Putamen (tissue), 1 donor: ENCODE measurements around the gene PID1.

Source experiments
- DNase-seq: peaks from one replicate; pipeline ENCODE4 v3.0.0-alpha.2; 2016; ENCODE audit warnings: low spot score

The PID1 gene

DNA sequence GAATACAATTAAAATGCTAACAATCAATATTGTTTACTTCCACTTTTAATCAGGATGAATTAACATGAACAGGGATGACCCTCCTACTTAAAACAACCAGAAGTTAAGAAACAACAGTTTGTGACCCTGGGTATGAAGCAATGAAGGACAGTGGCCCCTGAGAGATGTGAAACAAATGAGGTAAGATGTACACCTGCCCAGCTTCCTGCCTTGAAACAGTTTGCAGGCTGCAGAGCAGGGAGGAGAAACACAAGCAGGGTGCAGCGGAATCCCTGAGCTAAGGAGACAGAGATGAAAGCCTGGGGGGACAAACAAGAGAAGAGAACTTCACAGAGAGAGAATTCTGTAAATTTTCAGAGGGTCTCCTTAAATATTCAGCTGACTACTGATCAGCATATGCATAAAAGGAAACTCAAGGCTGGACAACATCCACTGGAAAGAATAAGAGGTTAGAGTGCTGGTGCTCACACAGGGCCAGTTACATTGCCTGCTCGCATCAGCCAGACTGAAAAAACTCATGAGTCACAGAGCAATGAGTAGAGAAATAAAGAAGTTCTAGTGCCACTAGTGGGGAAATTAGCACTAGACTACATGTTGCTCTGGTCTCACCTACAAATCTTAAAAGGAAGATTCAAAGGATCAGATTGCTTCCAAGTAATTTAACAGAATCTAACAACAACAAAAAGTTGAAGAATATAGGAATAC, 106.4 kb downstream of the PID1 start:
- DNase-seq = no peak

DNA sequence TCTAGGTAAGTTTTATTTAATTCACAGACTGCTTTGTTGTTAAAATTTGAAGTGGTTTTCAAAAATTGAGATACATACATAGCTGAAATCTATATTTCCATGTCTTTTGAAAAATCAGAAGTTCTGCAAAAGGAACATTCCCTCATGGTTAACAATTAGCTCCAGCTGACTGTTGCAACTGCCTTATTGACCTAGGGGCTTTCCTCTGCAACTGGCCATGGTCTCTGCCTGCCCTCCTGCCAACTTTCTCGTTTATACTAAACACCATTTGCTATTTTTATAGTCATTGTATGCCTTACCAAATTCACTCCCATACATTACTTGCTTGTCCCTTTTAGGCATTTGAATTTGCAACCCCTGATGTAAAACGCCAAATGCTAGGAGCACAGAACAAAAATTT, 107.2 kb downstream of the PID1 start:
- no peak for DNase-seq

DNA sequence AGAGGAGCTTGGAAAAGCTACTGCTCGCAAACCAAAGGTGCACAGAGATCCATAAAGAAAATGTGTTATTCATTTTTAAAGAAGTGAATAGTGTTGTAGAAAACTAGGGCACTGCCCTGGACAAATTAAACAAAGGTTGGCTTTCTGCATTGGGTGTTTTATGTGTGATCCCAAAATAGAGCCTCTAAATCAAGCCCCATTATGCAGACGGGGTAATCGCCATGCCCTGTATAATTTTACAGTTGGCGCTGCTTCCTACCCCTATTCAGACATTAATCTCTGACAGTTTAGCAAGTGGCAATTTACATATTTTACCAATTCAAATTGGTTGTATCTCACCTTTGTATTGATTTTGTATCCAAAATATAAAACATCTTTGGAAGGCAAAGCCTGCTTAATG, 109.1 kb downstream of the PID1 start:
- no peak for DNase-seq

DNA sequence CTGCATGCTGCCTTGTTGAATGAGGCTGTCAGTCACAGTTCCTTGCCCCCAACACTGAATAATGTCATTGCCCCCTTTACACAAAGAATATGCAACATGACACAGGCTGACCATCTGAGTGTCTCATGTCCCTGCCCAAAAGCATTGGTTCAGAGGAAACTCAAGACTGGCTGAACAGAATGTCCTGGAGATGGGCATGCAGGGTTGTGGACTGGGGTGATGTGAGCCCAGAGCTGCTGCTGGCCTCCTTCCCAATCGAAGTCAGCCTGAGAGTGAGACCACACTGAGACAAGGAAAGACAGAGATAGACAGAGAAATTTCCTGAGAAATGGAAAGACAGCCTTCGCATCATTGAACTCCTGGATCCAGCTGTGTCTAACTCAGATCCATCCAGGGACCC, 110.1 kb downstream of the PID1 start:
- DNase-seq = no peak

DNA sequence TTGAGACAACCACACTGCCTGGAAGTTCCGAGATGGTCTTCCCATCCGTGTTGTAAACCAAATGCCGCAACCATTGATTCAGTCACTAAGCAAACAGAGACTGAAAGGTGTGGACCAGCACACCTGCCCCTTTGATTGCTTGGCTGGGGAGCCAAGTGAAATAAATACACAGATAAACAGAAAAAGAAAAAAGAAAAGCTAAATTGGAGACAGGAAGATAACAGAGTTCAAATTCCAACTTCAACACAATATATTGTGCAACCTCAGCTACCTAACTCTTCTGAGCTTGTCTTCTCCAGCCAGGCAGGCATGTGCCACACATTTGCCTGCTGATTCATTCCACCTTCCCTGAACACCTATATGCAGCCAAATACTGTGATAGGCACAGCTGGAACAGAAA, 110.9 kb downstream of the PID1 start:
- no peak for DNase-seq

DNA sequence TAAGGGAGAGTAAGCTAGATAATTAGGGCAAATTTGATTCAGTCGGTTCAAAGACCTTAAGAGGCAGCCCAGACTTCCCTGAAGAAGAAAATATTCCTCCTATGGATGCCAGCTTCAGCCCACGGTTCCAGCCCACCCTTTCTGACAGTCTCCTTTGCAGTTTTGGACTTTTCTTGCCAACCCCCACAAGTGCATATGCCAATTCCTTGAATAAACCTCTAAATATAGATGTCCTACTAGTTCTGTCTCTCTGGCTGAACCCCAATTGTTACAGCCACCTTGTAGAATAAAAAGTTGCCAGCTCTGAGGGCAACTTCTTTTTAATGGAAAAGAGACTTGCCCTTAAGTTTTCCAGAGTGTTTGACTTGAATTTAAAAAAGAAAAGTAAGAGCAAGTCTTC, 111.7 kb downstream of the PID1 start:
- DNase-seq = no peak

DNA sequence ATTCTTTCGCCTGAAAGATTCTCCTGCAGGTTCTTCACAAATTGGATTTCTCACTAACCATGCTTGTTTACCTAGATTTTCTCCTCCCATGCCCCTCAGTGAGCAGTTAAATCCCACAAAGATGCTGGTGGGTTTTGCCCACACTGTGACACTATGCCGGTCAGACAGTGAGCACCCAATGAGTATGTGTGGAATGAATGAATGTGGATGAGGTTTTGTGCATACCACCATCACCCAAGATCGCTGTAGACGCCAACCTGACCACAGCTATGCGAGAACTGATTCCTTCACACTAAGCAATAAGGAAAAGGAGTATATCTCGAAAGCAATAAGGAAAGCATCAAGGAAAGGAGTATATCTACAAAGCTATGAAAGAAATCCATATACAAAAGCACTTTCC, 116.7 kb downstream of the PID1 start:
- no peak for DNase-seq

DNA sequence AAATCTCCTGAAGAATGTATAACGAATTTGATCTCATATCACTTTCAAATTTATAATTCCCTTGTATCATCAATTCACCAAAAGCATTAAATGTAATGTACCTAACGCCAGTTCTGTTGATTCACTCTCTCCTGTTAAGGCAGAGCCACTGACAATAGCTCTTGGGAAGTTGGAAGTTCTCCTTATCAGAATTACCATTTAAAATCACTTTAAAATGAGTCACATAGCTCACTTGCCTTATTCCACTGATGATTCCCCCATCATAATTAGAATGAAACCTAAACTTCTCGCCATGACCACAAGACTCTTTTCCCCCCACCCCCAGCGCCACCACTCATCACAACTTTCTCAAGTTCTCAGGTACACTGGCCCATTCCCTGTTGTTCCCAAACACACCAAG, 117.1 kb downstream of the PID1 start:
- DNase-seq = no peak

DNA sequence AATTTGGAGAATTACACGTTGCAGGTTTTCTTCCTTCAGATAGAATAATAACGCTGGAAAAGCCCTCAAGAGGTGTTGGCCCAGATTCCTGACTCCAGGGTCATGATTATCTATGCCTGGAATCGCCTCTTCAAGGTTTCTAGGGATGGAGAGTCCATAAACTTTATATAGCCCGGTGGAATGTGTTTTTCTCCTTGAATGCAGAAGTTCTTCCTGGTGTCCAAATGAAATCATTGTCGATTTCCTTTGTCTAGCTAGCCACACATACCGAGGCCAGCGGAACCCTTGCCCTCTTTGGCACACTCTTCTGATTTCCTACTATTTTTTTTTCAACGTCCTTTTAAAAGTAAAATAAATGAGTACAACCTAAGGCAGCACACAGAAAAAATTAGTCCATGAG, 117.8 kb downstream of the PID1 start:
- no peak for DNase-seq

DNA sequence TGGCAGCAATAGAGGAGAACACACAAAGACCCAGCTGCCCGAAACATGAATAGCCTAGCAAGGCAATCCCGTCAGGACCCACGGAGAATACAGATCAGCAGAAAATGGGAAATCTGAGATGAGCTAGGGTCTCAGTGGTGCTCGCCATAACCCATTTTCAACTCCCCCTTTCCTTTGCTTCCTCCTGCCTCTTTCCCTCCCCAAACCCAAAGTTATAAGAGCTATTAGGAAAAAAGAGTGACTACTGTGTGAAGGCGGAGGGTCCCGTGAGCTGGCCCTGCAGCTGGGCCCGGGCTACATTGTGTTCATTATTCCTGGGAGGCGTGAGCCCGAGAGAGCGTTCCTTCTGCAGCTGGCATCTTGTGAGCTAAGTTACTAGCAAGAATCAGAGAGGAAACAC, 118.4 kb downstream of the PID1 start:
- no peak for DNase-seq

DNA sequence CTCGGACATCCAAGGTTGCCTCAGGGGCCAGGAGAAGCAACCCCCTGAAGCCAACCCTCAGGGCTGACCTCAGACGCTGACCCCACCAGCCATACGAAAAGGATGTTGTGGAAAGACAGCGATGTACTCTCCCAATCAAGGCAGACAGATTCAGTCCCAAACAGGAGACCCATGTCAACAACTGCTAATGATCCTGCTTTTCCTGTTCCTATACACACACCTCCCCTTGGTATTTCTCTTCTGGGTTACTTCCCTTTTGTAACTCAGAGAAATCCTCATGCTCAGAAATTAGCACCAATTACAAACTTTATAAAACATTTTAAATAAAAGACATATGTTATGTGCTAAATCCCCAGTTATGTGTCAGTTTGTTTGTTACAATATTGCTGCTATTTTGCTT, 120.8 kb downstream of the PID1 start:
- no peak for DNase-seq

DNA sequence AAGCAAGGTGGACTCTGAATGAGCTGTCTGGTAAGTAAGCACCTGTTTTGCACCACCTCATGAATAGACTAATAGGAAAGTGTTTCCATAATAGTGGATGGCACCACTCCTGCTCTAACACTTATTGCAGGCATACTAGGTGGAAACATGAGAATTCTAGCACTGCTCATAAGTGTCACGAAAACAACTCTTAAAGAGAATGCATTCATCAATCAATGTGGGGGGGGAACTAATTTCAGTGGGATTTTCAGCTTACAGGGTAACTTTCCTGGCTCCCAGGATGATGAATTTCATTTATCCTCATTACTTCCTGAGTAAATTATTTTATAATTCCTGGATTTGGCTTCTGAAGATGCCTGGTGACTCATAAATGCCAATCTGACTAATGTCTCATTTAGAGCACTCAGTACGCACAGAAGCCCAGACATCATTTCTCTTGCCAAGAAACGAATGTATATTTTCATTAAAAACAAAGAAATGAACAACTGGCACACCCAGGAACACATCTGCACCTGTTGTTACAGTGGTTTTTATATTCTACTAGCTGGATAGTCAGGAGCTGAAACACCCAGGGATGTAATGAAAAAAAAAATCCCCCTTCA, 129.6 kb downstream of the PID1 start:
- DNase-seq = no peak

DNA sequence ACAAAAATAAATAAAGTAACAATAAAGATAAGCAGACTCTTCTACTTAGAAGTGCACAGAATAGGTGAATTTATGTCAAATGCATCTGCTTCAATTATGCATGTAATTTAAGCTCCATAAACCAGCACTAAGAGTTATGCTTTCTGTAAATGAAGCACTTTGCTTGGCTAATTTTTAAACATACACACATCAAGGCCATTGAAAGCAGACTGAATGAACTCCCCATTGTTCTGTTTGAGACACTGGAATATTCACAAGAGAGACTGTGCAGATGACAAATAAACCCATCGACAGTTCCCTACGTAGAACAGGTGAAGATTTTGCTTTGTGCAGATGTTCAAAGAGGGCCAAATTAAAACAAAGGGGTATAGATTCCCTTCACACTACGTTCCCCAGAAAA, 133.4 kb downstream of the PID1 start:
- no peak for DNase-seq

DNA sequence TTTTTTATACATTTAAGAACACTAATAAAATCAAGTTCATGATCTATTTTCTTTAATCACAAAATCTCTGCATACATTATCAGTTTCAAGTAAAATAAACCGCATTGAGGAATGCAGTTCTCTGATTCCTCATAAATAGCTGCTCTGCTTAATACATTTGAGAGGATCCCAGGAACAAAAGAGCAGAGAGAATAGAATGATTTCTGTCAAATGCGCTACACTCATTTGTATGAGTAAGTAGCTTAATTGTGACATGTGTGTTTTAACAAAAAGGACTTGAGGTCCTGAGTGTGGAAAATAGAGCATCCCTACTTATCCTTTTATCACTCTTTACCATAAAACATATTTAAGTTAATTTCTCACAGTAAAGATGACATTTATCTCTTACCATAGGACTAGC, 134.0 kb downstream of the PID1 start:
- no peak for DNase-seq

DNA sequence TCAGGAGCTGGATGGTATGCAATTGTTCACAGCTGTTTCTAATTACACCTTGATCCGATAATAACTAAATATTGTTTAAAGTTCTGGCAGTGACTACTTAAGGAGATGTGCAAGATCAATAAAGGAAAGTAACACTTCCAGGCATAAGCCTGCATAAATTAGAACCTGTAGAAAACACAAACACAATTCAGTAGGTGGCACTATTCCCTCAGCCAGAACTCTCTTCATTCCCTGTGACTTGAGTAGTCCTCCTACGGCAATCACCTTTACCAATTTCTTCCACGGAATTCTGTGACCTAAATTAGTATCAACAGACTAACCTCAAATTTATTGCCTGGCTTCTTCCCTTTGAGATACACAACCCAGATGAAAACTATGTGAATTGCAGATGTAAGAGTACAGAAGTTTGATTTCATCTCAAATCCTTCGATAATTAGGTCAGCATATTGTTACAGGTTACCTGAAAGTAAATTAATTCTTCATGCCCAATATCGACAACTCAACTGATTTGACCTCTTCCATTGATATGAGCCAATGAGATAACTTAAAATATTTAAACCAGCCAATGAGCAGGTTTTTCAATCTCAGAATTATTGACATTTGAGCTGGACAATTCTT, 137.8 kb downstream of the PID1 start:
- DNase-seq = peak; percentile 35

DNA sequence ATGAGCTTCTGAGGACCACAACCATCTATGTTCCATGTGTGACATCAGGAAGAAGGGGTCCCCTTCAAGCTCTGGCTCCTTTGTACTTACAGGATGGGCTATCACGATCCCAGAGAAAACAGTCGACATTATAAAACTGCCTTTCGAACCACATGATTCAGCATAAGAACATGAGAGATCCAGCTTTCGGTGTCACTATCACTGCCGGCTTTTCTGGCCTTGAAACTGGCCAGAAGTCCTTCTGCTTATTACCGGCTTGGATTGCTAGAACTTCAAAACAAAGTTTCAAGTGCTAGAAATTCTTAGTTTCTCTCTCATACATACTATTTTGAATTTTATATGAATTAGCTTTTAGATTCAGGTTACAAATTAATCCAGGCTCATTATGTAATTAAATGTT, 138.9 kb downstream of the PID1 start:
- no peak for DNase-seq

DNA sequence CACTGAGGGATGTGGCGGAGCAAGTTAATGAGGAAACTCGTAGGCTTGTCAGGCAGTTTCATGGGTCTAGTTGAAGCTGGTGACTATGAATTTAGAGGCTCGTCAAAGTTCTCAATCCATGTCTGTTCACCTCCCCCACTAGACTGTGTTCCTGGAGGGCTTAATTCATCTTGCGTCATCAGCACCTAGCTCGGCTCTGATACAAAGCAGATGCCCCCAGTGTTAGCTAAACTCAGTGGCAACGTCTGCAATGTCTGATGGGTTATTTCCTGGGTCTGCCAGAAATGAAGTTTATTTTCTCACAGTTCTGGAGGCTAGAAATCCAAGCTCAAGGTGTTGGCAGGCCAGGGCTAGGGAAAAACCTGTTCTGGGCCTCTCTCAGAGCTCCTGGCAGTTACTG, 140.6 kb downstream of the PID1 start:
- DNase-seq = no peak

DNA sequence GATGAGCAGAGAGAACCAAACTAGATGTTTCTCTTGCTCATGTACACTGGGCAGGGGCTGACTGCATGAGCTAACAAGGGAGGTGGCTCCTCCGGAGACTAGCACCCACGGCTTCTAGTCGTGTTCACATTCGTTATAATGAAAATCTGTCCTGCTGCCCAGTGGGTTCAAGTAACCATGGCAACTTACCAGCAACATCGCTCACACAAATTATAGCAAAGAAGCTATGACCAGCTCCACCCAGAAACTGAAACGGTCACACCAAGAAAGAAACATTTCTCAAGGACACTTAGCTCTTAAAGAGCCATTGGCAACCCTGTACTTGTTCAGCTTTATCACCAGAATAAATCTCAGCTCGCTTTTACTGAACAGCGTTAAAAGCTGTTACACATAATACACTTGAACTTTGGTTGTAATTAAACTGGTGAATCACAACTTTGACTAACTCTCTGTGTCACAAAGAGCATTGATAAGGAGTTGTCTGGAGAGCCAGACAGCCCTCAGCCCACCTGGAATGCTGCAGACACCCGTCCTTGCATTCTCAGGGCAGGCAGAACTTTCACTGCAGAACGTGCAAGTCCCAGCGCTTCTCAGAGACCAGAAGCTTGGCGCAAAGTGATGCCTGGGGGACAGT, 141.2 kb downstream of the PID1 start:
- no peak for DNase-seq

DNA sequence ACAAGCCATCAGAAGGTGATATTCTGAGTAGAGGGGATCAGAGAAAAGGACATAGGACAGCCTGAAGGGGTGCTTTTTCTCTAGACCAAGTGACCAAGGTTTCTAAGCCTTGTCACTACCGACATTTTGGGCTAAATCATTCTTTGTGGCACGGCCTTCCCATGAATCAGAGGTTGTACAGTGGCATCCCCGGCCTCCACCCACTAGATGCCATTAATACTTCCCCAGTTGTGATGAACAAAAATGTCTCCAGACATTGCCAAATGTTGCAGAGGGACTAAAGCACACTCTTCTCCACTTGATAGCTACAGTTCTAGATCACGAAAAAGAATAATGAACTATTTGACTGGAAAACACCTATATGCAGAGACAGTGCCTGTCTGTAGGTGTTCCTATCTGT, 143.6 kb downstream of the PID1 start:
- DNase-seq = no peak

DNA sequence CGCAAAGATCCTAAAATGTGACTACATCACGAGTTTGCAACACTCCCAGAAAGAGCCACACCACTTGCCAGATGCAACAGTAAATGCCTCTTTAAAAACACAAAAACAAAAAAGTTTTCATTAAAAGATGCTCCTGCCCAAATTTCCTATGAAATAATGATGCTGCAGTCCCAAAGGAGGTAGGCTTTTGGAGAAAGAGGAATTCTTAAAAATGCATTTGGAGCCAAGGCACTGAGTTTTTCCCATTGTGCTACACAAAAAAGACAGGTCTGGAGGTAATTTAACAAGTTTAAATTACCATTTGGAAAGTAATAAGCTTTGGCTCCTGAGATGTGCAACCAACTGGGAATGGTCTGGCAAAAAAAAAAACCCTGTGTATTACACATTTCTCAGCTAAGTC, 145.0 kb downstream of the PID1 start:
- no peak for DNase-seq

DNA sequence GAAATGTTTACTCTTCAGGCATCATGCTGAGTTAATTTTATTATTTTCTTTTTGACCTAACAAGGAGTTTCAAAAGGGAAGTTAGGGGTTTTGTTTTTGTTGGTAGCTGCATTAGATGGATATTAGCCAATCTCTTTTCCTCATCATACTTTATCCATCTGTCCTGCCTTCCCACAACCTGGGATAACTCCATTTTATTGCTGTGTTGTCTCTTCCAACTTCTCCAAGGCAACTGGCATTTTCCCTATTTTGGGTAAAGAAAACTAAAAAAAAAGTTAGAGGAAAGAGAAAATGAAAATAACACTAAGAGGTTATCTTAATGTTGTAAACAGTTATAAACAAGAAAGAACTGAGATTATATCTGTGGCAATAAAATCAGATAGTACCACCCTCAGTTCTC, 147.0 kb downstream of the PID1 start:
- no peak for DNase-seq

DNA sequence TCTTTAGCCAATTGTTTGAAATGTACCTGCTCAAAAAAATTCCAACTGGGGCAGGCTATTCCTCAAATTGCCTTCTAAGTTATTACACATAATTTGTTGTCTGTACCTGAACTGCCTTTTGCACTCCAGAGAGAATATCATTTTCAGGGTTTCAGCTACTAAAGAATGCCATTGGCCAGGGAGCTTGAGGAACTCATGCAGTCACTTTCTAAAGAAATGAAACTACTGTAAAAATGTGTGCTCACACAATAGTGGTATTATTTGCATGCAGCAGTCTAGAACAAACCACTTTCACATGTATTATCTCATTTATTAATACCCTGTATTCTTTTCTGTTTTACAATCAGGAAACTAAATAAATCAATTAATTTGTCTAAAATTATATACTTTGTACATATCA, 152.2 kb downstream of the PID1 start:
- DNase-seq = no peak

DNA sequence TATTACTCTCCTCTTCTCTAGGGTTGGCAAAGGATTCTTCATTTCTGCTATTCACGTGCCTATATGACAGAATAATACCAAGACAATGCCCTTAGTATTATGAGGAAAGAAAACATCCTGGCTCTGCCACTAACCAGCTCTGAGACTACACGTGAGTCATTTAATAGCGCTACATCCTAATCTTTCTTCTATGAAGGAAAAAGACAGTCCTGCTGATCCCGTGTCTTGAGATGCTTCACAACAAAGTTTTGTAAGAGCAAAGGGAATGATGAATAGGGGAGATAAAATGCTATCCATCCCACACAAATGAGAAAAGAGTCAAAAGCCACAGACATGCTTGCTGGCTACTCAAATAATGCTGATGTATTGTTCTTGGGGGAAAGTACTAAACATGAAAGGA, 152.8 kb downstream of the PID1 start:
- DNase-seq = no peak
